Measurements from ENCODE around the gene SMAD3. TPM values are rescaled to one million over a fixed set of nuclear protein-coding genes. Genes with fewer than 3 reads are reported as not detected.

SMAD3 gene
- total and polyA plus RNA-seq, 7 donors: 2.9 to 47.6 (median 29.3) TPM

- ATAC-seq: peak in 3 of 4 donors; percentile 54 to 73 (median 62)
- peaks cover 0 to 5% of the 10 kb centered on the region in 2 donors for H3K36me3 ChIP-seq (ENCODE audit: insufficient read depth in 1 of 2, low read depth in 1 of 2)
- H3K27ac ChIP-seq: no peak overlapping the region
- H3K4me1 ChIP-seq: peaks cover 21% of the 10 kb centered on the region
- TF ChIP-seq, protein P1, sequence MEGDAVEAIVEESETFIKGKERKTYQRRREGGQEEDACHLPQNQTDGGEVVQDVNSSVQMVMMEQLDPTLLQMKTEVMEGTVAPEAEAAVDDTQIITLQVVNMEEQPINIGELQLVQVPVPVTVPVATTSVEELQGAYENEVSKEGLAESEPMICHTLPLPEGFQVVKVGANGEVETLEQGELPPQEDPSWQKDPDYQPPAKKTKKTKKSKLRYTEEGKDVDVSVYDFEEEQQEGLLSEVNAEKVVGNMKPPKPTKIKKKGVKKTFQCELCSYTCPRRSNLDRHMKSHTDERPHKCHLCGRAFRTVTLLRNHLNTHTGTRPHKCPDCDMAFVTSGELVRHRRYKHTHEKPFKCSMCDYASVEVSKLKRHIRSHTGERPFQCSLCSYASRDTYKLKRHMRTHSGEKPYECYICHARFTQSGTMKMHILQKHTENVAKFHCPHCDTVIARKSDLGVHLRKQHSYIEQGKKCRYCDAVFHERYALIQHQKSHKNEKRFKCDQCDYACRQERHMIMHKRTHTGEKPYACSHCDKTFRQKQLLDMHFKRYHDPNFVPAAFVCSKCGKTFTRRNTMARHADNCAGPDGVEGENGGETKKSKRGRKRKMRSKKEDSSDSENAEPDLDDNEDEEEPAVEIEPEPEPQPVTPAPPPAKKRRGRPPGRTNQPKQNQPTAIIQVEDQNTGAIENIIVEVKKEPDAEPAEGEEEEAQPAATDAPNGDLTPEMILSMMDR (IDR thresholded peaks at IDR 0.05): peak; percentile 23
- no peak overlapping the region for H3K4me3 ChIP-seq
- intact Hi-C loops (cut with DNase I): loop anchor here in 1 of 2 donors (5.0 kb wide), 1 partner anchor 38 kb away; no protein-coding TSS in a partner anchor
- no peak for DNase-seq
- H3K27me3 ChIP-seq (ENCODE audit: insufficient read depth in 3 of 3, low read length in 2 of 3): no peaks in the 10 kb centered on the region
- 39 to 50% (median 43%) methylated on average over 3 of the region's 3 CpGs for WGBS, 3 donors
- H3K9me3 ChIP-seq: no peaks in the 10 kb centered on the region
Observed at GRCh38 chr15:67240235-67241131, 175.1 kb downstream of the SMAD3 start.

- Histone ChIP-seq H3K27me3 (ENCODE audit: insufficient read depth in 3 of 3, low read length in 2 of 3) (no peaks in the 10 kb centered on the region), H3K36me3 (ENCODE audit: insufficient read depth in 1 of 2, low read depth in 1 of 2) (peaks cover 0 to 4% of the 10 kb centered on the region in 2 donors), H3K9me3 (no peaks in the 10 kb centered on the region), H3K4me3 (no peak overlapping the region), H3K4me1 (peaks cover 21% of the 10 kb centered on the region), H3K27ac (no peak overlapping the region)
- WGBS, 3 donors: 47 to 74% (median 52%) methylated on average over 4 of the region's 4 CpGs
- DNase-seq (no peak), ATAC-seq (peak in 1 of 4 donors; percentile 33)
- intact Hi-C loops (cut with DNase I): loop anchor here in 1 of 2 donors (5.0 kb wide), 1 partner anchor 39 kb away; no protein-coding TSS in a partner anchor
- TF ChIP-seq, protein P1 (IDR thresholded peaks at IDR 0.05): no peak
Observed at GRCh38 chr15:67241132-67241855, 175.9 kb downstream of the SMAD3 start.

DNA sequence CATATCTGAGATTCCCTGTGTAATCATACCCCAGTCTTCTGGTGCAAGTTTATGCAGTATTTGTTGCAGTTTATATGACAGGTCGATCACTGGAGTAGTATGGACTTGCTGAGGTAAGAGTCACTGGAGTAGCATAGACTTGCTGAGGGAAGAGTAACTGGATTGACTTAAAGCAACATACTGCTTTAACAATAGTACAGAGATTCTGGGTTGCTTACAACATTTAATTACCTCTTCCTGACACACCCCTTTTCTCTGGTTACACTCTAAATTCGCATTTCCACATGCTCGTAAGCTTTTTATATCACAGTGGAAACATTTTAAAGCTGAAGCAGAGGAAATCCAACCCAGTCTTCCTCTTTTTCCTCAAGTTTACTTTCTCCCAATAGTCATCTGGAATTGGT is 177.3 kb downstream of the SMAD3 start:
- H3K27ac ChIP-seq: no peak overlapping the region
- H3K9me3 ChIP-seq: no peaks in the 10 kb centered on the region
- H3K36me3 ChIP-seq (ENCODE audit: insufficient read depth in 1 of 2, low read depth in 1 of 2): peaks cover 0 to 14% of the 10 kb centered on the region in 2 donors
- no peak for DNase-seq
- ATAC-seq: peak; percentile 23 to 76 (median 56)
- intact Hi-C loops (cut with DNase I): loop anchor here in 1 of 2 donors (5.0 kb wide), 1 partner anchor 40 kb away; no protein-coding TSS in a partner anchor
- H3K27me3 ChIP-seq (ENCODE audit: insufficient read depth in 3 of 3, low read length in 2 of 3): no peaks in the 10 kb centered on the region
- H3K4me1 ChIP-seq: peaks cover 21% of the 10 kb centered on the region
- no peak overlapping the region for H3K4me3 ChIP-seq
- WGBS, 3 donors: 10 to 20% (median 12%) methylated on average over 3 of the region's 3 CpGs
- TF ChIP-seq, protein P1 (IDR thresholded peaks at IDR 0.05): no peak

Other genes with a start within 250 kb of the SMAD3 start
- gene AAGAB, start 189.1 kb downstream of the SMAD3 start, total RNA-seq: 10 to 100 TPM; 34.3 to 46.1 (median 42.7) TPM
- 10 to 100 TPM; 19.0 to 44.8 (median 21.0) TPM for gene AAGAB, start 189.1 kb downstream of the SMAD3 start, polyA plus RNA-seq
- gene IQCH, start 189.2 kb downstream of the SMAD3 start, total RNA-seq: 1 to 10 TPM in 1 of 4 donors, under 1 TPM in 3; 0.37 to 1.0 (median 0.75) TPM
- under 1 TPM; 0.27 to 0.90 (median 0.55) TPM for gene IQCH, start 189.2 kb downstream of the SMAD3 start, polyA plus RNA-seq